Endothelial cell of umbilical vein (primary cell): ENCODE measurements around the gene NCMAP. TPM values are rescaled to one million over a fixed set of nuclear protein-coding genes. Genes with fewer than 3 reads are reported as not detected.

ENCODE experiments used
- BruUV-seq: library from RNA; stranded (reverse); fragments of 400-500 nt; replicated peaks from 2 replicates; lab custom pipeline; 2021; lab: Mats Ljungman, UMichigan
- CTCF ChIA-PET: fragments of 300-600, 350-600 bp; sonication (Branson Sonifier 250); formaldehyde crosslinking; loops from one replicate; lab custom pipeline; 2021; ENCODE audit warnings: antibody characterized with exemption, inconsistent platforms; lab: Charles Lee
- POLR2A ChIA-PET: fragments of 300-600, 350-600 bp; sonication (Branson Sonifier 250); formaldehyde crosslinking; loops from one replicate; lab custom pipeline; 2021; ENCODE audit warnings: antibody characterized with exemption, inconsistent platforms; lab: Charles Lee
- DNase-seq: peaks from one replicate; pipeline ENCODE4 v3.0.0-alpha.2; 2011; ENCODE audit warnings: low read depth, low spot score
- FAIRE-seq: peaks from 2 replicates; lab custom pipeline; 2011; peaks lifted over from hg19 to GRCh38; lab: Jason Lieb, UNC
- H2AFZ ChIP-seq: 2 replicates; pipeline ENCODE4 v1.6.0; 2012; ENCODE audit warnings: low read depth, low read length, control low read depth, inconsistent platforms
- H3K27ac ChIP-seq: 2 replicates; pipeline ENCODE4 v1.5.1; 2011; ENCODE audit warnings: low read depth, mild to moderate bottlenecking, control low read depth, low read length, moderate library complexity; ENCODE audit not compliant: insufficient read depth
- H3K27me3 ChIP-seq, 2 experiments: 2 replicates each; pipeline versions ENCODE4 v1.6.0 to v1.6.1; 2011; ENCODE audit warnings: low read length in 2 of 2, mixed read lengths in 1 of 2; ENCODE audit not compliant: control insufficient read depth in 2 of 2, insufficient read depth in 2 of 2
- H3K36me3 ChIP-seq, 2 experiments: 2 replicates in 1 of 2; 3 replicates in 1 of 2; pipeline ENCODE4 v1.5.1; 2011; ENCODE audit warnings: low read length in 2 of 2, mild to moderate bottlenecking in 1 of 2, moderate library complexity in 1 of 2; ENCODE audit not compliant: control insufficient read depth in 2 of 2, insufficient read depth in 2 of 2; ENCODE audit errors: extremely low read depth in 1 of 2
- H3K4me1 ChIP-seq: 3 replicates; pipeline ENCODE4 v1.5.1; 2011; ENCODE audit warnings: mild to moderate bottlenecking, low read length; ENCODE audit not compliant: control insufficient read depth, insufficient read depth; ENCODE audit errors: extremely low read depth
- H3K4me2 ChIP-seq: 2 replicates; pipeline ENCODE4 v1.6.1; 2011; ENCODE audit warnings: low read length, control low read depth, mixed read lengths; ENCODE audit not compliant: insufficient read depth
- H3K4me3 ChIP-seq, 3 experiments: fragments of 200-600 bp in 1 of 3; sonication (generic), shearing (Covaris generic) in 1 of 3; replicated peaks in 1 of 3; 2 replicates each; pipeline ENCODE4 v1.5.1; 2011 to 2016; ENCODE audit warnings: control low read depth in 3 of 3, low read length in 3 of 3, mild to moderate bottlenecking in 2 of 3, inconsistent platforms in 1 of 3, low read depth in 1 of 3, moderate library complexity in 1 of 3; ENCODE audit not compliant: insufficient read depth in 1 of 3
- H3K79me2 ChIP-seq: 2 replicates; pipeline ENCODE4 v1.6.0; 2012; ENCODE audit warnings: low read length, inconsistent platforms; ENCODE audit not compliant: control insufficient read depth, insufficient read depth
- H3K9ac ChIP-seq: replicated peaks from 2 replicates; pipeline ENCODE3; 2011; ENCODE audit warnings: low read length, control low read depth; ENCODE audit not compliant: insufficient read depth; ENCODE audit errors: extremely low read depth
- H3K9me1 ChIP-seq: replicated peaks from 3 replicates; pipeline ENCODE4 v1.6.0; 2011; ENCODE audit warnings: mild to moderate bottlenecking, low read length; ENCODE audit not compliant: control insufficient read depth, insufficient read depth; ENCODE audit errors: extremely low read depth
- H3K9me3 ChIP-seq: replicated peaks from 2 replicates; pipeline ENCODE4 v1.5.1; 2012; ENCODE audit warnings: low read length, inconsistent platforms; ENCODE audit not compliant: control insufficient read depth, insufficient read depth
- H4K20me1 ChIP-seq: replicated peaks from 2 replicates; pipeline ENCODE3; 2011; ENCODE audit warnings: mild to moderate bottlenecking, low read length; ENCODE audit not compliant: control insufficient read depth, insufficient read depth; ENCODE audit errors: extremely low read depth
- CTCF ChIP-seq, 2 donors: IDR thresholded peaks; 1 replicate in 1 of 2; 2 replicates in 1 of 2; pipeline ENCODE4 v1.5.1; 2011; ENCODE audit warnings: low read length in 2 of 2, mild to moderate bottlenecking in 2 of 2, moderate library complexity in 2 of 2, control low read depth in 1 of 2, inconsistent platforms in 1 of 2, low read depth in 1 of 2; ENCODE audit not compliant: insufficient read depth in 1 of 2; ENCODE audit errors: extremely low read depth in 1 of 2
- EZH2 ChIP-seq: IDR thresholded peaks from 2 replicates; pipeline ENCODE4 v1.6.1; 2012; ENCODE audit warnings: borderline replicate concordance, low read depth, mild to moderate bottlenecking, moderate library complexity, low read length, inconsistent platforms; ENCODE audit not compliant: severe bottlenecking
- FOS ChIP-seq: IDR thresholded peaks from 2 replicates; pipeline ENCODE4 v1.6.1; 2011; ENCODE audit warnings: mild to moderate bottlenecking, low read length, moderate library complexity, borderline replicate concordance; ENCODE audit not compliant: insufficient read depth
- GATA2 ChIP-seq: IDR thresholded peaks from 2 replicates; pipeline ENCODE4 v1.7.0; 2011; ENCODE audit warnings: low read depth, mild to moderate bottlenecking, moderate library complexity, mixed read lengths, low read length; ENCODE audit not compliant: insufficient read length, insufficient read depth
- JUN ChIP-seq: IDR thresholded peaks from 2 replicates; pipeline ENCODE4 v1.6.1; 2011; ENCODE audit warnings: borderline replicate concordance, low read depth; ENCODE audit not compliant: insufficient read length, insufficient read depth
- MAX ChIP-seq: IDR thresholded peaks from 2 replicates; pipeline ENCODE4 v1.6.1; 2011; ENCODE audit not compliant: insufficient read depth, insufficient read length
- MYC ChIP-seq: IDR thresholded peaks from one replicate; pipeline ENCODE4 v1.6.1; 2011; ENCODE audit warnings: mild to moderate bottlenecking, low read depth, low read length
- POLR2A ChIP-seq: IDR thresholded peaks from 2 replicates; pipeline ENCODE4 v1.6.1; 2012; ENCODE audit warnings: low read depth, mild to moderate bottlenecking, control low read depth, low read length
- POLR2AphosphoS5 ChIP-seq: IDR thresholded peaks from 2 replicates; pipeline ENCODE4 v1.6.1; 2012; ENCODE audit warnings: low read depth, mild to moderate bottlenecking, control low read depth, low read length, moderate library complexity; ENCODE audit not compliant: insufficient read depth
- dilution Hi-C: fragments of 300-500 bp; cut with MboI; formaldehyde crosslinking; loops from one replicate; pipeline ENCODE4 v1.15.0; 2019; ENCODE audit warnings: low sequenced_read_pairs; ENCODE audit not compliant: extremely low pct_ligation_motif_present
- intact Hi-C: fragments of 100-400 bp; cut with micrococcal nuclease; formaldehyde crosslinking; loops from one replicate; pipeline ENCODE4 v1.10.0; 2022
- polyA plus RNA-seq, 4 experiments: library from polyadenylated mRNA; depleted of rRNA in 3 of 4; stranded (reverse) in 3 of 4; unstranded in 1 of 4; fragments of >200 nt; gene quantifications; 2 replicates each; pipeline versions ENCODE4 v1.2.1 to v1.2.3, GENCODE V29; 2011 to 2012; ENCODE audit warnings: missing spikeins in 1 of 4
- total RNA-seq: library from RNA; stranded (reverse); gene quantifications from 2 replicates; pipeline ENCODE4 v1.2.3, GENCODE V29; 2021

NCMAP gene
- total and polyA plus RNA-seq, 2 donors (not counting 3 experiments of a cell fraction or from before 2014, with no cell fraction given), result not detected

- no peak for TF ChIP-seq JUN
- TF ChIP-seq CTCF (IDR thresholded peaks at IDR 0.05; ENCODE audit: extremely low read depth in 1 of 2, insufficient read depth in 1 of 2, low read depth in 1 of 2, low read length in 2 of 2), result no peak
- no peak for TF ChIP-seq POLR2AphosphoS5
- TF ChIP-seq MAX, result no peak
- no peak for TF ChIP-seq POLR2A
- H3K36me3 ChIP-seq, result no peaks in the 10 kb centered on the region
- H3K4me1 ChIP-seq, result no peaks in the 10 kb centered on the region
- no peaks in the 10 kb centered on the region for H3K9me3 ChIP-seq
- dilution Hi-C loops (no loop called here), intact Hi-C loops (no loop called here)
- DNase-seq (no peak), FAIRE-seq (no peak)
- CTCF ChIA-PET, result interaction anchor here (1.8 kb wide), 1 partner anchor 18 kb away, joined by 4 read pairs; no protein-coding TSS in a partner anchor
- no peaks in the 10 kb centered on the region for H3K79me2 ChIP-seq
- H3K9ac ChIP-seq, result no peak overlapping the region
- peaks cover 0 to 4% of the 10 kb centered on the region in 2 experiments for H3K27me3 ChIP-seq
- H3K4me3 ChIP-seq, result no peak overlapping the region
- H3K9me1 ChIP-seq, result no peaks in the 10 kb centered on the region
- POLR2A ChIA-PET, result no interaction called here
- no peak overlapping the region for H3K4me2 ChIP-seq
- no peaks in the 10 kb centered on the region for H4K20me1 ChIP-seq
- H3K27ac ChIP-seq, result no peak overlapping the region
- BruUV-seq, result no TSS peak
- no peak overlapping the region for H2AFZ ChIP-seq
Observed at GRCh38 chr1:24508911-24509310, 47.0 kb upstream of the NCMAP start.

GRCh38 chr1:24513706-24514105 is 42.2 kb upstream of the NCMAP start:
- Histone ChIP-seq H3K9ac (no peak overlapping the region), H3K9me1 (no peaks in the 10 kb centered on the region), H3K4me2 (no peak overlapping the region), H3K4me1 (no peaks in the 10 kb centered on the region), H4K20me1 (no peaks in the 10 kb centered on the region), H3K9me3 (no peaks in the 10 kb centered on the region), H3K4me3 (no peak overlapping the region), H2AFZ (no peak overlapping the region), H3K27ac (no peak overlapping the region), H3K79me2 (no peaks in the 10 kb centered on the region), H3K27me3 (no peaks in the 10 kb centered on the region), H3K36me3 (no peaks in the 10 kb centered on the region)
- TF ChIP-seq FOS (no peak), JUN (no peak), POLR2A (no peak), GATA2 (no peak), MAX (no peak), CTCF (IDR thresholded peaks at IDR 0.05; ENCODE audit: extremely low read depth in 1 of 2, insufficient read depth in 1 of 2, low read depth in 1 of 2, low read length in 2 of 2) (no peak), MYC (no peak), EZH2 (no peak), POLR2AphosphoS5 (no peak)
- intact Hi-C loops (no loop called here), dilution Hi-C loops (no loop called here)
- BruUV-seq, result no TSS peak
- DNase-seq, result no peak
- CTCF ChIA-PET, result no interaction called here
- FAIRE-seq, result no peak
- POLR2A ChIA-PET, result no interaction called here
